GM12875 (cell line): ENCODE data around the gene LSS.

Experiments used
- H3K4me3 ChIP-seq: one replicate; pipeline ENCODE4 v1.5.1; 2011; ENCODE audit warnings: low read depth, low read length, control low read depth
- TF ChIP-seq, protein P1 (sequence below): IDR thresholded peaks from 2 replicates; pipeline ENCODE4 v1.5.1; 2011; ENCODE audit warnings: low read depth, mild to moderate bottlenecking, control low read depth, inconsistent platforms, low read length, moderate library complexity, borderline replicate concordance; ENCODE audit not compliant: insufficient read depth

LSS gene

DNA sequence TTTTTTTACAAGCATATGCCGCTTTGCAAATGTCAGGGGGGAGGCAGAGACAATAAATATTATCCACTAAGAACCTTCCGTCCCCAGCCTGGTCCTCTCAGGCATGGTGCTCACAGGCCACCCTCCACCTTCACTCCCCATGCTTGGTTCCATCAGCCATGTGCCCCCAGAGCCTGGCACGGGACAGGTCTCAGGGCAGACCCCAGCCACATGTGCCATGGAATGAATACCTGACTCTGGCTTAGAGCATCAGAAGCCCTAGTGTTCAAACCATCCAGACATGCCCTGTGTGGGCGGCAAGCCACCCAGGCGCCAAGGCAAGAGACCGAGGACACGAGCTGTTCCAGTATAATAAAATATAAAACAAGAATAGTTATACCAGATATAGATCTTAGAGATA is 5.4 kb downstream of the LSS start:
- TF ChIP-seq, protein P1, sequence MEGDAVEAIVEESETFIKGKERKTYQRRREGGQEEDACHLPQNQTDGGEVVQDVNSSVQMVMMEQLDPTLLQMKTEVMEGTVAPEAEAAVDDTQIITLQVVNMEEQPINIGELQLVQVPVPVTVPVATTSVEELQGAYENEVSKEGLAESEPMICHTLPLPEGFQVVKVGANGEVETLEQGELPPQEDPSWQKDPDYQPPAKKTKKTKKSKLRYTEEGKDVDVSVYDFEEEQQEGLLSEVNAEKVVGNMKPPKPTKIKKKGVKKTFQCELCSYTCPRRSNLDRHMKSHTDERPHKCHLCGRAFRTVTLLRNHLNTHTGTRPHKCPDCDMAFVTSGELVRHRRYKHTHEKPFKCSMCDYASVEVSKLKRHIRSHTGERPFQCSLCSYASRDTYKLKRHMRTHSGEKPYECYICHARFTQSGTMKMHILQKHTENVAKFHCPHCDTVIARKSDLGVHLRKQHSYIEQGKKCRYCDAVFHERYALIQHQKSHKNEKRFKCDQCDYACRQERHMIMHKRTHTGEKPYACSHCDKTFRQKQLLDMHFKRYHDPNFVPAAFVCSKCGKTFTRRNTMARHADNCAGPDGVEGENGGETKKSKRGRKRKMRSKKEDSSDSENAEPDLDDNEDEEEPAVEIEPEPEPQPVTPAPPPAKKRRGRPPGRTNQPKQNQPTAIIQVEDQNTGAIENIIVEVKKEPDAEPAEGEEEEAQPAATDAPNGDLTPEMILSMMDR: no peak
- no peak overlapping the region for H3K4me3 ChIP-seq

GRCh38 chr21:46222436-46223116 is 6.0 kb downstream of the LSS start:
- no peak overlapping the region for H3K4me3 ChIP-seq
- TF ChIP-seq, protein P1: no peak

DNA sequence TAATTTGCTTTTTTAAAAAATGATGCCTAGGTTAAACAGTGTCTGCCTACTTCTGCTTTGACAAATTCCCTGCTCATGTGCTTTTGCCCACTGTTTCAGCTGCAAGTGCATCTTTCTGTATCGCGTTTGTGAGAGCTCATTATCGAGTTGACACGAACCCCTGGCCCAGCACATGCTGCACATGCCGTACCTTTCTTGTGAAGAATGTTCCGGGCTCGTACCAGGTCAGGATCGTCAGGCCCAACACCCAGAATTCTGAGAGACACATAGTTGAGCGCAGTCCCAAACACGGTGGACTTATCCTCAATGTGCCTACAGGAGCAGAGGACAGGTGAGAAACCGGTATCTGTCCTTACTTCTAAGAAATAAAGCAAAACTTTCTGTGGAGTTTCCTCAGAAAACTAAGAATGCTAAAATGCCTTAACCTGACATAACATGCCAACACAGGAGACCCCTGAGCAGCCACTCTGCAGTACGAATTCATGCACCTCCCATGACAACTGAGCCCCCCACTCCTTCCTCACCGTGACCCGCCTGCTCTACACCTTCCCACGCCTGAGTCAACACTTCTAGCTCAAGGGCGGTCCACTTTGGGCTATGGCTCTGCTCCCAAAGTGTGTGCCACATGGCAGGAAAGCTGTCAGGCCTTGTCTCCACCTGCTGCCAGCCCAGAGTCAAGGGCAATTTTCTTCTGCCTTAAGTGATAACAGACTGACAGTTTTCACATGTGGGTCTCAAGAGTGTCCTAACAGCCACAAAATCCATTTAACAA is 6.7 kb downstream of the LSS start:
- H3K4me3 ChIP-seq: no peak overlapping the region
- TF ChIP-seq, protein P1: no peak

DNA sequence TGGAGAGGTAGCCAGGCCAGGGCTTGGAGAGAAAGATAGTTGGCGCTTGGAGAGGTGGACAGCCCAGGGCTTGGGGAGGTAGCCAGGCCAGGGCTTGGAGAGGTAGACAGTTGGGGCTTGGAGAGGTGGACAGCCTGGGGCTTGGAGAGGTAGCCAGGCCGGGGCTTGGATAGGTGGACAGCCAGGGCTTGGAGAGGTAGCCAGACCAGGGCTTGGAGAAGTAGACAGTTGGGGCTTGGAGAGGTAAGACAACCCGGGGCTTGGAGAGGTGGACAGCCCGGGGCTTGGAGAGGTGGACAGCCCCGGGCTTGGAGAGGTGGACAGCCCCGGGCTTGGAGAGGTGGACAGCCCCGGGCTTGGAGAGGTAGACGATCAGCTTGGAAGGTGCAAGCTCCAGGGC is 7.7 kb downstream of the LSS start:
- TF ChIP-seq, protein P1: no peak
- no peak overlapping the region for H3K4me3 ChIP-seq

DNA sequence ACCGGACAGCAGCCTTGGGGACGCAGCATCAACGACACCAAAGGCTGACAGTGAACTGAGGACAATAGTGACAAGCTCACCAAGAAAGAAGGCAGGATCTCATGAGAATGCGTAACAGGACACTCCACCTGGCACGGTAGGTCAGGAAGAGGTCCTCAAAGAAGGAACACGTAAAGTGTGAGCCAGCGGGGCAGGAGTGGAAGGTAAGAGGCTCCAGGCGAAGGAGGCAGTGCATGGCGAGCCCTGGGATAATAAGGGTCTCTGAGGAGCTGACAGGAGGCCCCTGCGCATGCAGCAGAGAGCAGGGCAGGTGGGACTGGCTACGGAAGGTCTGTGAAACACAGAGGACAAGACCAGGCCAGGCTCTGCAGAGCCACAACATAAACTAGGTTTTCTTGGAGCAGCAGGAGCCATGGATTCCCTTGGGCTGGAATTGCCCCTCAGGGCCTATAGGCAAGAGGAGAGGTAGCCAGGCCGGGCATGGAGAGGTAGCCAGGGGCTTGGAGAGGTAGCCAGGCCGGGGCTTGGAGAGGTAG is 8.2 kb downstream of the LSS start:
- TF ChIP-seq, protein P1: no peak

GRCh38 chr21:46219591-46220239 is 8.9 kb downstream of the LSS start:
- TF ChIP-seq, protein P1: no peak
- no peak overlapping the region for H3K4me3 ChIP-seq

More for the DNA sequence above, 8.2 kb downstream of the LSS start:
- no peak overlapping the region for H3K4me3 ChIP-seq
